ENCODE results near the gene TLE6. TPM values are rescaled to one million over a fixed set of nuclear protein-coding genes. Genes with fewer than 3 reads are reported as not detected.

TLE6 gene
- total and polyA plus RNA-seq, 8 donors: 0.97 to 8.5 (median 1.3) TPM

- FAIRE-seq (no peak), DNase-seq (no peak), ATAC-seq (peak in 1 of 4 donors; percentile 7)
- Histone ChIP-seq H3K36me3 (no peaks in the 10 kb centered on the region), H3K4me3 (no peak overlapping the region), H3K9me3 (no peaks in the 10 kb centered on the region), H3K27ac (no peak overlapping the region), H3K27me3 (no peaks in the 10 kb centered on the region), H3K4me1 (peaks cover 0 to 11% (median 0%) of the 10 kb centered on the region in 3 donors)
- no peak for TF ChIP-seq CTCF (IDR thresholded peaks at IDR 0.05)
- intact Hi-C loops (cut with DNase I): no loop called here
- WGBS, 2 donors: 73 to 82% methylated on average over 9 of the region's 9 CpGs
Observed at GRCh38 chr19:2970201-2970835, 7.0 kb upstream of the TLE6 start.

- no peak for DNase-seq
Observed at GRCh38 chr19:2973229-2973628, 4.1 kb upstream of the TLE6 start.

GRCh38 chr19:2974342-2975041, 2.9 kb upstream of the TLE6 start:
- no peak for FAIRE-seq
- no peaks in the 10 kb centered on the region for H3K36me3 ChIP-seq
- H3K27me3 ChIP-seq: no peaks in the 10 kb centered on the region
- DNase-seq: no peak
- no peak for ATAC-seq
- H3K27ac ChIP-seq: no peak overlapping the region
- no peak overlapping the region for H3K4me3 ChIP-seq
- intact Hi-C loops (cut with DNase I): no loop called here
- H3K9me3 ChIP-seq: no peaks in the 10 kb centered on the region
- WGBS, 2 donors: 68 to 73% methylated on average over 14 of the region's 14 CpGs
- TF ChIP-seq CTCF (IDR thresholded peaks at IDR 0.05): no peak
- peaks cover 13 to 15% (median 13%) of the 10 kb centered on the region in 3 donors for H3K4me1 ChIP-seq

More at GRCh38 chr19:2973229-2973628, 4.1 kb upstream of the TLE6 start:
- Histone ChIP-seq H3K9me3 (no peaks in the 10 kb centered on the region), H3K27me3 (no peaks in the 10 kb centered on the region), H3K27ac (no peak overlapping the region), H3K4me1 (peaks cover 13 to 24% (median 13%) of the 10 kb centered on the region in 3 donors), H3K4me3 (no peak overlapping the region), H3K36me3 (no peaks in the 10 kb centered on the region)
- ATAC-seq: no peak
- no peak for FAIRE-seq
- TF ChIP-seq CTCF (IDR thresholded peaks at IDR 0.05): no peak
- intact Hi-C loops (cut with DNase I): no loop called here
- WGBS, 2 donors: 63 to 70% methylated on average over 8 of the region's 8 CpGs

- DNase-seq (no peak), FAIRE-seq (no peak), ATAC-seq (peak in 1 of 4 donors; percentile 7)
- H3K27me3 ChIP-seq: no peaks in the 10 kb centered on the region
- 8% methylated on average over 15 of the region's 15 CpGs for WGBS, 2 donors
- TF ChIP-seq CTCF (IDR thresholded peaks at IDR 0.05): no peak
- H3K4me1 ChIP-seq: peaks cover 13 to 15% (median 13%) of the 10 kb centered on the region in 3 donors
- peak overlapping the region; percentile 11 to 60 (median 30) for H3K4me3 ChIP-seq
- intact Hi-C loops (cut with DNase I): no loop called here
- H3K9me3 ChIP-seq: no peaks in the 10 kb centered on the region
- no peaks in the 10 kb centered on the region for H3K36me3 ChIP-seq
- H3K27ac ChIP-seq: no peak overlapping the region
Observed at GRCh38 chr19:2976609-2977000, 759 bp upstream of the TLE6 start.

- WGBS, 2 donors: 17 to 20% methylated on average over 10 of the region's 10 CpGs
- peak overlapping the region in 3 of 4 donors; percentile 9 to 57 (median 31) for H3K27ac ChIP-seq
- FAIRE-seq (no peak), ATAC-seq (peak; percentile 1 to 20 (median 2)), DNase-seq (peak in 4 of 6 donors; percentile 60 to 63 (median 62))
- H3K4me1 ChIP-seq: peaks cover 17 to 19% (median 18%) of the 10 kb centered on the region in 3 donors
- peak overlapping the region in 1 of 4 donors; percentile 60 for H3K4me3 ChIP-seq
- intact Hi-C loops (cut with DNase I): no loop called here
- TF ChIP-seq CTCF (IDR thresholded peaks at IDR 0.05): no peak
- no peaks in the 10 kb centered on the region for H3K27me3 ChIP-seq
- H3K9me3 ChIP-seq: no peaks in the 10 kb centered on the region
- H3K36me3 ChIP-seq: no peaks in the 10 kb centered on the region
Observed at GRCh38 chr19:2977746-2978138, 378 bp downstream of the TLE6 start.
